ENCODE data around the gene PLA2G4D.

PLA2G4D gene

DNA sequence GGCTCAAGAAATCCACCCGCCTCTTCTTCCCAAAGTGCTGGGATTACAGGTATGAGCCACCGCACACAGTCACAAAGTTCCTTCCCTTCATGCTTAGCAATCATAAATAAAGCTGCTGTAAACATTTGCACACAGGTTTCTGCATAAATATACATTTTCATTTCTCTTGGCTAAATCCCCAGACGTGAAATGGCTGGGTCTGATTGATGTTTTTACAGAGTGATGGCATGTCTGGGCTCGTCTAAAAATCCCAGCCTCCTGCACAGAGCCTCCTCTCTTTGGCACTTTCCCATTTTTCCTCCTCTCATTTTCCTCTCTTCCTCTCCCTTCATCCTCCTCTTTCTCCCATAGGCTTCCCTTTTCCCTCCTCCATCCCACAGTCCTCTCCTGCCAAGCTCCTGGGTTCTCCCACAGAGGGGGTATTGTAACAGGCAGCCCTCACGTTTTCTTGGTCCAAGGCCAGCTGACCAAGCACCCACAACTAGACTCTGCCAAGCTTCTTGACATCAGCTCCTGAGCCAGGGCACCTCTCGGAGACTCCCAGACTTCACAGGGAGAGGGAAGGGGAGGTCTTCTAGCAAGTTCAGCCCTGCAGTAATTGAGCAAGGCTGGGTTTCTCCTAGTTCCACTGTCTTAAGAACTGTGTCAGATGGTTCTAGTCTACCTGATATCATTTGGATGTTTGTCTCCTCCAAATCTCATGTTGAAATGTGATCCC lies 63.0 kb downstream of the PLA2G4D start:
- DNase-seq (ENCODE audit: low read depth): no peak

DNA sequence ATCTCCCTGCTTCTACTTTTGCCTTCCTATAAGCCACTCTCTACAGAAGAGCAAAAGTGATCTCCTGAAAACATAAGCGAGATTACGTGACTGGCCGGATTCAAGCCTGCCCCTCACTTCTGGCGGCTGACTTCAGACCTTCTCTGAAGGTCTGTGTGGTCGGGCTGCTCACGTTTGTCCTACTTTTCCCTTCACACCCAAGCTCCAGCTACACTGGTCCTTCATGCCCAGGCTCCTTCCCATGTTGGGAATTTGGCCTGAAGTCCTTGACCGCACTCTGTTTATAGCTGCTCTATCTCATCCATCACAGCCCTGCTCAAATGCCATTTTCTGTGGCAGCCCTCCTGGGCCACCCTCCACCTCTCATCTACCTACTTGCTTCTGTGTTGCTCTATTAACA lies 66.8 kb downstream of the PLA2G4D start:
- no peak for TF ChIP-seq CTCF (IDR thresholded peaks at IDR 0.05; ENCODE audit: control insufficient read depth, extremely low read depth, insufficient read depth)
- no peak for DNase-seq (ENCODE audit: low read depth)
- H3K4me3 ChIP-seq (ENCODE audit: low read depth, low read length): no peak overlapping the region

More for the DNA sequence above, 63.0 kb downstream of the PLA2G4D start:
- no peak overlapping the region for H3K4me3 ChIP-seq (ENCODE audit: low read depth, low read length)
- TF ChIP-seq CTCF (IDR thresholded peaks at IDR 0.05; ENCODE audit: control insufficient read depth, extremely low read depth, insufficient read depth): no peak

GRCh38 chr15:42024303-42024702 lies 70.1 kb downstream of the PLA2G4D start:
- no peak overlapping the region for H3K4me3 ChIP-seq (ENCODE audit: low read depth, low read length)
- DNase-seq (ENCODE audit: low read depth): no peak
- no peak for TF ChIP-seq CTCF (IDR thresholded peaks at IDR 0.05; ENCODE audit: control insufficient read depth, extremely low read depth, insufficient read depth)

GRCh38 chr15:42021593-42021992 lies 72.8 kb downstream of the PLA2G4D start:
- H3K4me3 ChIP-seq (ENCODE audit: low read depth, low read length): no peak overlapping the region
- no peak for TF ChIP-seq CTCF (IDR thresholded peaks at IDR 0.05; ENCODE audit: control insufficient read depth, extremely low read depth, insufficient read depth)
- no peak for DNase-seq (ENCODE audit: low read depth)

DNA sequence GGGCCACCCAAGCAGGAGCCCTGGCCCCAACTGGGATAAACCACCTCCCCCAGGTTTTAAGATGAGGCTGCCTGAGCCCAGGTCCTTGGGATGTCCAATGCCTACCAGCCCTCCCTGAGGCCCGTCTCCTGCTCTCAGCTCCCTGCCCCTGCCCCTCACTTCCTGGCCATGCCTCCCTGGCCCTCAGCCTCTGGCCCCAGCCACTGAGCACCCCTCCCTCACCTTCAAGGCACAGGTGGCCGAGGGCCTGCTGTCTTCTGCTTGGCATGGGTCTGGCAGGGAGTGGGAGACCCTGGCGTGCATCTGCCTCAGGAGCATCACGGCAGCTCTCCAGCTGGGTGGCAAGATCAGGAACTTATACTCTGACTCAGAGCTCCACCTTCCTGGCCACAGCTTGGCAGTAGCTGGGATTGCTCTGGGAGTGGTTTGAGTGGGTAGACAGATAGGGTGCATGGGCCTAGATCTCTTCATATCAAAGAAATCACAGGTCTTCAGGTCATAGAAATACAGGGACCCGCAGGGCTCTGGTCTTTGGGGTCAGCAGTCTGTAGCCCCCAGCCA lies 73.6 kb downstream of the PLA2G4D start, which contains the start of gene PLA2G4E:
PLA2G4E (minus strand) TSS at position 330 of the 561 bp plus-strand sequence; CDS start at position 318, 12 bp downstream.
- H3K4me3 ChIP-seq (ENCODE audit: low read depth, low read length): no peak within 1 kb of the TSS
- TF ChIP-seq CTCF (IDR thresholded peaks at IDR 0.05; ENCODE audit: control insufficient read depth, extremely low read depth, insufficient read depth): no peak
- DNase-seq (ENCODE audit: low read depth): no peak

DNA sequence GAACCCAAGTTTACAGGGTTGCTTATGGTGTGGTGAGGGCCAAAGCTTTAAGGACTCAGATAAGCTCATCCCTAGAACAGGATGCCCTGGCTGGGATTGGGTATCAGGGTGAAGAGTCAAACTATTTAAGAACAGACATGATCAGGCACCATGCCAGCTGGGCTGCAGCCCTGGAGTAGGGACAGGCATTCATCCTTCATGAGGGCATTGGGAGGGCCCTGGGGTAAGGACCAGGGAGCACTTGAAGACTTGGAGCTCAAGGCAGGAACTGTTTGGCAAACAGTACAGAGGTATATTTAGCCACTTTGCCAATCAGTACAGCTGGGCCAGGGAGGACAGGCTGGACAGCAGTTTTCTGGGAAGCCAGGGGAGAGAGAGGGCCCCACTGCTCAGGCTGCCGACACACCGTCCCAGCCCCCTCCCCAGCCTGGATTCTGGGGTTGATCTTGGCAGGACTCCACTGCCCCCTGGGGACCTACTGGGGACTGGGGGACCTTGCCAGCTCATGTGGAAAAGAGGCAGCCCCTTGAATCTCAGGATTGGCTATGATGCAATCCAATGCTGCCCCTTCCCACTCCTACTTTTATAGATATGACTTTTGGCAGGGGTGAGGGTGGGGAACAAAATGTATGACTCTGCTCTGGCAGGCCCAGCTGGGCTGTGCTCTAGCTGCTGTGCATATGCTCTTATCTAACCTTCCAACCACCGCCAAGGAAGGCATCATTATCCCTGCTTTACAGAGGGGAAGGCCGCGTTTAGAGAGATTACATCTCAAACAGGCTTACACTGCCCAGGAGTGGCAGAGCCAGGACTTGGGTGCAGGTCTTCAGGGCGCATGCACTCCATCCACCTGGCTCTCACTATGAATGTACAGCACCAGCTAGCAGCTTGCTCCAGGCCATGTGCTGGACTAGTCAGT lies 75.8 kb downstream of the PLA2G4D start:
- no peak overlapping the region for H3K4me3 ChIP-seq (ENCODE audit: low read depth, low read length)
- DNase-seq (ENCODE audit: low read depth): no peak
- TF ChIP-seq CTCF (IDR thresholded peaks at IDR 0.05; ENCODE audit: control insufficient read depth, extremely low read depth, insufficient read depth): no peak
